Ascending aorta (tissue), 2 donors: Measurements from ENCODE around the gene SUGP1. TPM values are rescaled to one million over a fixed set of nuclear protein-coding genes. Genes with fewer than 3 reads are reported as not detected.
A peak's percentile ranks its signal among the peaks of the same experiment; 100 is the strongest.

Source experiments
- DNase-seq, 2 donors: peaks; one replicate each; pipeline ENCODE4 v3.0.0-alpha.2; 2019; ENCODE audit warnings: low spot score in 2 of 2
- H3K27ac ChIP-seq, 2 donors: fragments of 200-600 bp; sonication (generic); one replicate each; pipeline ENCODE4 v1.5.1; 2016 to 2017; ENCODE audit warnings: mild to moderate bottlenecking in 1 of 2
- H3K27me3 ChIP-seq: fragments of 200-600 bp; sonication (generic); one replicate; pipeline ENCODE4 v1.5.1; 2017
- H3K36me3 ChIP-seq, 2 donors: fragments of 200-600 bp; sonication (generic); one replicate each; pipeline ENCODE4 v1.5.1; 2016
- H3K4me1 ChIP-seq, 2 donors: fragments of 200-600 bp; sonication (generic); one replicate each; pipeline ENCODE4 v1.5.1; 2016 to 2017; ENCODE audit warnings: mild to moderate bottlenecking in 1 of 2
- H3K4me3 ChIP-seq, 2 donors: fragments of 200-600 bp; sonication (generic); one replicate each; pipeline ENCODE4 v1.5.1; 2016 to 2017; ENCODE audit warnings: mild to moderate bottlenecking in 1 of 2
- H3K9me3 ChIP-seq, 2 donors: fragments of 200-600 bp; sonication (generic); one replicate each; pipeline ENCODE4 v1.5.1; 2016
- CTCF ChIP-seq, 3 experiments: fragments of 200-600 bp in 2 of 3; fragments of 450-650 bp in 1 of 3; sonication (generic) in 2 of 3; IDR thresholded peaks; one replicate each; pipeline ENCODE4 v1.5.1; 2016 to 2019; ENCODE audit warnings: antibody characterized with exemption in 3 of 3, mild to moderate bottlenecking in 1 of 3, moderate library complexity in 1 of 3
- intact Hi-C: fragments of 100-400 bp; cut with DNase I; formaldehyde crosslinking; loops from one replicate; pipeline ENCODE4 v1.15.1; 2023
- total RNA-seq: library from RNA; depleted of rRNA; stranded (reverse); fragments of >200 nt; gene quantifications from one replicate; pipeline ENCODE4 v1.1.0, GENCODE V29; 2016

Gene SUGP1
- 42.9 TPM for total RNA-seq

GRCh38 chr19:19320361-19321140, at the start of gene SUGP1, which contains the start of gene MAU2:
SUGP1 (minus strand) TSS chr19:19320509; CDS start chr19:19320496, 13 bp downstream.
MAU2 (plus strand) TSS chr19:19320829; CDS start chr19:19320860, 31 bp downstream.
- peak; percentile 28 to 56 (median 53) for TF ChIP-seq CTCF (IDR thresholded peaks at IDR 0.05)
- peak within 1 kb of the TSS; percentile 76 to 88 for H3K4me3 ChIP-seq
- peak; percentile 65 to 94 for DNase-seq
- peaks cover 16 to 35% of the 10 kb centered on the region in 2 donors for H3K36me3 ChIP-seq
- H3K4me1 ChIP-seq, result peaks cover 7 to 20% of the 10 kb centered on the region in 2 donors
- intact Hi-C loops, result loop anchor here (2.0 kb wide), 1 partner anchor 128 kb away; the partner anchor contains the start of genes BORCS8 and RFXANK
- H3K27ac ChIP-seq, result peak within 1 kb of the TSS; percentile 80 to 86
- H3K9me3 ChIP-seq, result no peaks in the 10 kb centered on the region
- H3K27me3 ChIP-seq, result no peaks in the 10 kb centered on the region

GRCh38 chr19:19368087-19368486, 47.8 kb upstream of the SUGP1 start:
- H3K9me3 ChIP-seq, result no peaks in the 10 kb centered on the region
- intact Hi-C loops, result no loop called here
- no peak for TF ChIP-seq CTCF (IDR thresholded peaks at IDR 0.05)
- no peak overlapping the region for H3K4me3 ChIP-seq
- no peaks in the 10 kb centered on the region for H3K27me3 ChIP-seq
- DNase-seq, result no peak
- H3K4me1 ChIP-seq, result peaks cover 0 to 2% of the 10 kb centered on the region in 2 donors
- H3K36me3 ChIP-seq, result no peaks in the 10 kb centered on the region
- no peak overlapping the region for H3K27ac ChIP-seq

- Histone ChIP-seq H3K36me3 (no peaks in the 10 kb centered on the region), H3K4me3 (no peak overlapping the region), H3K4me1 (peaks cover 0 to 2% of the 10 kb centered on the region in 2 donors), H3K27me3 (no peaks in the 10 kb centered on the region), H3K27ac (no peak overlapping the region), H3K9me3 (no peaks in the 10 kb centered on the region)
- intact Hi-C loops, result loop anchor here (1.0 to 2.0 kb wide), 3 partner anchors 20 to 124 kb away; no protein-coding TSS in a partner anchor
- DNase-seq, result peak in 1 of 2 donors; percentile 84
- peak; percentile 91 to 95 (median 92) for TF ChIP-seq CTCF (IDR thresholded peaks at IDR 0.05)
These were observed 46.4 kb upstream of the SUGP1 start for GRCh38 chr19:19366434-19367396.

- H3K27me3 ChIP-seq, result no peaks in the 10 kb centered on the region
- no peak overlapping the region for H3K4me3 ChIP-seq
- peaks cover 3 to 12% of the 10 kb centered on the region in 2 donors for H3K36me3 ChIP-seq
- H3K27ac ChIP-seq, result no peak overlapping the region
- DNase-seq, result no peak
- no peaks in the 10 kb centered on the region for H3K9me3 ChIP-seq
- intact Hi-C loops, result no loop called here
- TF ChIP-seq CTCF (IDR thresholded peaks at IDR 0.05), result no peak
- H3K4me1 ChIP-seq, result peaks cover 0 to 2% of the 10 kb centered on the region in 2 donors
These were observed 41.8 kb upstream of the SUGP1 start for GRCh38 chr19:19362075-19362474.

GRCh38 chr19:19361075-19361594, 40.8 kb upstream of the SUGP1 start:
- peaks cover 11 to 22% of the 10 kb centered on the region in 2 donors for H3K36me3 ChIP-seq
- H3K27me3 ChIP-seq, result no peaks in the 10 kb centered on the region
- peak overlapping the region in 1 of 2 donors; percentile 24 for H3K27ac ChIP-seq
- no peaks in the 10 kb centered on the region for H3K9me3 ChIP-seq
- H3K4me3 ChIP-seq, result no peak overlapping the region
- DNase-seq, result peak in 1 of 2 donors; percentile 89
- intact Hi-C loops, result no loop called here
- peaks cover 0 to 2% of the 10 kb centered on the region in 2 donors for H3K4me1 ChIP-seq
- TF ChIP-seq CTCF (IDR thresholded peaks at IDR 0.05), result peak; percentile 78 to 86 (median 79)
